Astrocyte (in vitro differentiated cells and primary cell): ENCODE data around the gene PSMD12. TPM values are rescaled to one million over a fixed set of nuclear protein-coding genes. Genes with fewer than 3 reads are reported as not detected.

Experiments used
- DNase-seq: peaks from one replicate; pipeline ENCODE4 v3.0.0-alpha.2; 2010; ENCODE audit warnings: low read depth
- FAIRE-seq: peaks from 2 replicates; lab custom pipeline; 2011; peaks lifted over from hg19 to GRCh38; lab: Jason Lieb, UNC
- H2AFZ ChIP-seq: 2 replicates; pipeline ENCODE4 v1.6.0; 2012; ENCODE audit warnings: low read depth, low read length, inconsistent platforms
- H3K27ac ChIP-seq: 2 replicates; pipeline ENCODE4 v1.5.1; 2011; ENCODE audit warnings: low read depth, low read length, inconsistent platforms
- H3K27me3 ChIP-seq: 2 replicates; pipeline ENCODE4 v1.6.0; 2011; ENCODE audit warnings: low read length, inconsistent platforms; ENCODE audit not compliant: insufficient read depth
- H3K36me3 ChIP-seq: 2 replicates; pipeline ENCODE4 v1.5.1; 2011; ENCODE audit warnings: low read length, inconsistent platforms; ENCODE audit not compliant: insufficient read depth
- H3K4me1 ChIP-seq: 2 replicates; pipeline ENCODE4 v1.5.1; 2011; ENCODE audit warnings: low read length, inconsistent platforms; ENCODE audit not compliant: insufficient read depth
- H3K4me2 ChIP-seq: 2 replicates; pipeline ENCODE4 v1.6.0; 2012; ENCODE audit warnings: low read length, inconsistent platforms
- H3K4me3 ChIP-seq: 2 replicates; pipeline ENCODE4 v1.5.1; 2011; ENCODE audit warnings: low read depth, mild to moderate bottlenecking, low read length, inconsistent platforms; ENCODE audit not compliant: insufficient read depth
- H3K79me2 ChIP-seq: 2 replicates; pipeline ENCODE4 v1.6.0; 2012; ENCODE audit warnings: mild to moderate bottlenecking, low read length, inconsistent platforms; ENCODE audit not compliant: insufficient read depth
- H3K9ac ChIP-seq: 2 replicates; pipeline ENCODE4 v1.6.0; 2012; ENCODE audit warnings: mild to moderate bottlenecking, low read length, inconsistent platforms
- H3K9me3 ChIP-seq: 2 replicates; pipeline ENCODE4 v1.5.1; 2012; ENCODE audit warnings: low read depth, mild to moderate bottlenecking, low read length, inconsistent platforms; ENCODE audit not compliant: insufficient read depth
- H4K20me1 ChIP-seq: 2 replicates; pipeline ENCODE4 v1.6.0; 2012; ENCODE audit warnings: low read length, inconsistent platforms; ENCODE audit not compliant: insufficient read depth
- H3K27ac Mint-ChIP-seq: one replicate; pipeline ENCODE4 v1.8.0; 2021; ENCODE audit warnings: mild to moderate bottlenecking, mixed read lengths; ENCODE audit not compliant: unreplicated experiment
- H3K27me3 Mint-ChIP-seq: one replicate; pipeline ENCODE4 v1.8.0; 2021; ENCODE audit warnings: low read depth, mixed read lengths; ENCODE audit not compliant: unreplicated experiment
- H3K36me3 Mint-ChIP-seq: one replicate; pipeline ENCODE4 v1.8.0; 2021; ENCODE audit warnings: low read depth, mixed read lengths; ENCODE audit not compliant: unreplicated experiment
- H3K4me1 Mint-ChIP-seq: one replicate; pipeline ENCODE4 v1.8.0; 2021; ENCODE audit warnings: low read depth, mixed read lengths; ENCODE audit not compliant: unreplicated experiment
- H3K4me3 Mint-ChIP-seq: one replicate; pipeline ENCODE4 v1.8.0; 2021; ENCODE audit warnings: mild to moderate bottlenecking, moderate library complexity, mixed read lengths; ENCODE audit not compliant: unreplicated experiment
- H3K9me3 Mint-ChIP-seq: one replicate; pipeline ENCODE4 v1.8.0; 2021; ENCODE audit warnings: mild to moderate bottlenecking, mixed read lengths; ENCODE audit not compliant: unreplicated experiment
- EZH2 ChIP-seq: IDR thresholded peaks from 2 replicates; pipeline ENCODE4 v1.6.1; 2012; ENCODE audit warnings: mild to moderate bottlenecking, low read length, inconsistent platforms; ENCODE audit not compliant: insufficient read depth
- total RNA-seq: library from RNA; stranded (reverse); gene quantifications from 2 replicates; pipeline ENCODE4 v1.2.1, GENCODE V29; 2021
- TF ChIP-seq, protein P1 (sequence below): IDR thresholded peaks from 2 replicates; pipeline ENCODE4 v1.5.1; 2011; ENCODE audit warnings: low read depth, mild to moderate bottlenecking, inconsistent platforms, low read length, moderate library complexity; ENCODE audit not compliant: insufficient read depth

PSMD12 gene
- total RNA-seq, 1 donor from 2014 or later: 74.1 TPM

DNA sequence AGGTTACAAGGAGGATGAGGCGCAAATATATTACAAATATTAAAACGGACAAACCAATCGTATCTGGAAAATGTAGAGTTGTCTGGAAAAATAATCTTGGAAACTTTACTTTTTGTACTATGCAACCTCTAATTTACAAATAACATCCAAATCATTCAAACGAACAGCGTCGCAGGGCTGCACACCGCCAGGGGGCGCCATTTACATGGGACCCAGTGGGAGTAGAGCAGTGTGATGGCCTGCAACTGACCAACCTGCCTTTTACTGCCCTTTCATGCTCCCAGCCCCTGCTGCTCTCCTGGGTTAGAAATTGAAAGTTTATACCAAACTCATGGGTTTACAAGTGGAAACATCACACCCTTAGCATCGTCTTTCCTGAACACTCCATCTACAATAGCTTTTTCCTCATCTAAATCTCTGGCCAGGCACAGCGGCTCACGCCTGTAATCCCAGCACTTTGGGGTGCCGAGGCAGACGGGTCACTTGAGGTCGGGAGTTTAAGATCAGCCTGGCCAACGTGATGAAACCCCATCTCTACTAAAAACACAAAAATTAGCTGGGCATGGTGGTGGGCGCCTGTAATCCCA lies 20.7 kb upstream of the PSMD12 start:
- no peak overlapping the region for H3K27ac ChIP-seq
- H3K27me3 ChIP-seq: no peaks in the 10 kb centered on the region
- no peak for TF ChIP-seq EZH2
- TF ChIP-seq, protein P1, sequence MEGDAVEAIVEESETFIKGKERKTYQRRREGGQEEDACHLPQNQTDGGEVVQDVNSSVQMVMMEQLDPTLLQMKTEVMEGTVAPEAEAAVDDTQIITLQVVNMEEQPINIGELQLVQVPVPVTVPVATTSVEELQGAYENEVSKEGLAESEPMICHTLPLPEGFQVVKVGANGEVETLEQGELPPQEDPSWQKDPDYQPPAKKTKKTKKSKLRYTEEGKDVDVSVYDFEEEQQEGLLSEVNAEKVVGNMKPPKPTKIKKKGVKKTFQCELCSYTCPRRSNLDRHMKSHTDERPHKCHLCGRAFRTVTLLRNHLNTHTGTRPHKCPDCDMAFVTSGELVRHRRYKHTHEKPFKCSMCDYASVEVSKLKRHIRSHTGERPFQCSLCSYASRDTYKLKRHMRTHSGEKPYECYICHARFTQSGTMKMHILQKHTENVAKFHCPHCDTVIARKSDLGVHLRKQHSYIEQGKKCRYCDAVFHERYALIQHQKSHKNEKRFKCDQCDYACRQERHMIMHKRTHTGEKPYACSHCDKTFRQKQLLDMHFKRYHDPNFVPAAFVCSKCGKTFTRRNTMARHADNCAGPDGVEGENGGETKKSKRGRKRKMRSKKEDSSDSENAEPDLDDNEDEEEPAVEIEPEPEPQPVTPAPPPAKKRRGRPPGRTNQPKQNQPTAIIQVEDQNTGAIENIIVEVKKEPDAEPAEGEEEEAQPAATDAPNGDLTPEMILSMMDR: peak; percentile 80
- DNase-seq (peak; percentile 10), FAIRE-seq (no peak)
- Mint-ChIP-seq H3K27me3 (no peaks in the 10 kb centered on the region), H3K9me3 (no peaks in the 10 kb centered on the region), H3K4me3 (no peak overlapping the region), H3K27ac (no peak overlapping the region), H3K36me3 (no peaks in the 10 kb centered on the region), H3K4me1 (peaks cover 9% of the 10 kb centered on the region)
- no peak overlapping the region for H3K4me3 ChIP-seq
- no peak overlapping the region for H2AFZ ChIP-seq
- no peaks in the 10 kb centered on the region for H3K9me3 ChIP-seq
- peaks cover 15% of the 10 kb centered on the region for H3K4me1 ChIP-seq
- H3K4me2 ChIP-seq: no peak overlapping the region
- H3K9ac ChIP-seq: no peak overlapping the region
- no peaks in the 10 kb centered on the region for H3K36me3 ChIP-seq
- peaks cover 14% of the 10 kb centered on the region for H3K79me2 ChIP-seq
- peaks cover 11% of the 10 kb centered on the region for H4K20me1 ChIP-seq

DNA sequence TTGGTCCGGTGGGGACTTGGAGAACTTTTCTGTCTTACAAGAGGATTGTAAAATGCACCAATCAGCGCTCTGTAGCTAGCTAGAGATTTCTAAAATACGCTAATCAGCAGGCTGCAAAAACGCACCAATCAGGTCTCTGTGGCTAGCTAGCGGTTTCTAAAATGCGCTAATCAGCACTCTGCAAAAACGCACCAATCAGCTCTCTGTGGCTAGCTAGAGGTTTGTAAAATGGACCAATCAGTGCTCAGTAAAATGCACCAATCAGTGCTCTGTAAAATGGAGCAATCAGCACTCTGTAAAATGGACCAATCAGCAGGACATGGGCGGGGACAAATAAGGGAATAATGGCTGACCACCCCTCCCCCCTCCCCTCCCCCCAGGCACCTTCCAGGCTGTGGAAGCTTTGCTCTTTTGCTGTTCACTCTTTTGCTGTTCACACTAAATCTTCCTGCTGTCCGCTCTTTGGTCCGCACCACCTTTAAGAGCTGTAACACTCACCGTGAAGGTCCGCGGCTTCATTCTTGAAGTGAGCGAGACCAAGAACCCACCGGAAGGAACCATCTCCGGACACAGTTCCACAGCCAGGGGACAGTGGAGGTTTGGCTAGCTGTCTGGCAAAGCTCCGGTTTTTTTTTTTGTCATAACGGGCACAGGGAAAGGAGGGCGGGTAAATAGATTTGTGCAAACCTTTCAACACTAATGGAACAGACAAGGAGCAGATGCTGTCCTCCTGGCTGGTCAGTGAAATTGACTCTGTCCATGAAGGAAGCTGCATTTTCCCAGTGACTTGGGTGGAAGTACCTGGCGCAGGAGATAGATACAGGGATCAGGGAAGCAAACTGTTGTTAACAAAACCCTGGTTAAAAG lies 19.0 kb upstream of the PSMD12 start:
- Mint-ChIP-seq H3K9me3 (no peaks in the 10 kb centered on the region), H3K4me1 (peaks cover 1% of the 10 kb centered on the region), H3K27ac (no peak overlapping the region), H3K27me3 (no peaks in the 10 kb centered on the region), H3K36me3 (no peaks in the 10 kb centered on the region), H3K4me3 (no peak overlapping the region)
- H3K36me3 ChIP-seq: no peaks in the 10 kb centered on the region
- no peaks in the 10 kb centered on the region for H3K27me3 ChIP-seq
- FAIRE-seq (no peak), DNase-seq (no peak)
- no peak overlapping the region for H3K27ac ChIP-seq
- no peak overlapping the region for H3K4me2 ChIP-seq
- TF ChIP-seq, protein P1: no peak
- no peak for TF ChIP-seq EZH2
- H3K4me3 ChIP-seq: no peak overlapping the region
- peaks cover 9% of the 10 kb centered on the region for H4K20me1 ChIP-seq
- H3K79me2 ChIP-seq: peaks cover 18% of the 10 kb centered on the region
- peaks cover 5% of the 10 kb centered on the region for H3K4me1 ChIP-seq
- no peak overlapping the region for H2AFZ ChIP-seq
- H3K9me3 ChIP-seq: no peaks in the 10 kb centered on the region
- no peak overlapping the region for H3K9ac ChIP-seq

DNA sequence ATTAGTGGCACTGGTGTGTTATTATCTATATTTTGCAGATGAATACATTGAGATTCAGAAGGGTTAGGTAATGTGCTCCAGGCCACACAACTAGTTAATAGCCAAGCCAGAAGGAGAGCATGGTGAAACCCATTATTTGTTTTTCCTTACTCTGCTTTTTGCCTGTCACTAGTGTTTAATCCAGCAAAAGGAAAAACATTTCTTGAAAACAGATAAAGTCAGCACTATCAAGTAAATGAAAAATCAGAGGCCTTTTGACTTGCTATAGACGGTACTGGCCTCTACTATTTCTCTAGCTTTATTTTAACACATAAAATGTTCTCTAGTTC lies 15.5 kb upstream of the PSMD12 start:
- FAIRE-seq (no peak), DNase-seq (no peak)
- peaks cover 2% of the 10 kb centered on the region for H3K4me1 Mint-ChIP-seq
- no peak overlapping the region for H3K4me3 Mint-ChIP-seq
- H3K27me3 Mint-ChIP-seq: no peaks in the 10 kb centered on the region
- Histone ChIP-seq H2AFZ (no peak overlapping the region), H3K4me2 (no peak overlapping the region), H3K9ac (no peak overlapping the region), H4K20me1 (peaks cover 3% of the 10 kb centered on the region), H3K36me3 (no peaks in the 10 kb centered on the region), H3K9me3 (no peaks in the 10 kb centered on the region), H3K79me2 (peaks cover 14% of the 10 kb centered on the region), H3K27me3 (no peaks in the 10 kb centered on the region), H3K27ac (no peak overlapping the region), H3K4me3 (no peak overlapping the region), H3K4me1 (peaks cover 6% of the 10 kb centered on the region)
- no peaks in the 10 kb centered on the region for H3K36me3 Mint-ChIP-seq
- no peak overlapping the region for H3K27ac Mint-ChIP-seq
- H3K9me3 Mint-ChIP-seq: no peaks in the 10 kb centered on the region
- TF ChIP-seq EZH2: no peak
- TF ChIP-seq, protein P1: no peak
